Liver (tissue), 9 donors: ENCODE measurements around the gene RCAN2. TPM values are rescaled to one million over a fixed set of nuclear protein-coding genes. Genes with fewer than 3 reads are reported as not detected.
A peak's percentile ranks its signal among the peaks of the same experiment; 100 is the strongest.

ENCODE experiments used
- DNase-seq: peaks from one replicate; pipeline ENCODE4 v3.0.0-alpha.2; 2017; ENCODE audit warnings: low spot score
- H3K27ac ChIP-seq, 2 donors: one replicate each; pipeline ENCODE4 v1.7.0; 2013; ENCODE audit warnings: inconsistent platforms in 2 of 2, low read length in 2 of 2, control low read depth in 1 of 2, low read depth in 1 of 2, mild to moderate bottlenecking in 1 of 2
- H3K27me3 ChIP-seq, 4 donors: one replicate each; pipeline versions ENCODE4 v1.6.1 to v1.7.0; 2013; ENCODE audit warnings: low read length in 3 of 4, inconsistent platforms in 1 of 4, mild to moderate bottlenecking in 1 of 4, moderate library complexity in 1 of 4; ENCODE audit not compliant: control insufficient read depth in 4 of 4, insufficient read depth in 4 of 4
- H3K36me3 ChIP-seq, 4 donors: one replicate each; pipeline versions ENCODE4 v1.6.1 to v1.7.0; 2013; ENCODE audit warnings: low read length in 3 of 4, mild to moderate bottlenecking in 3 of 4, low read depth in 1 of 4, moderate library complexity in 1 of 4; ENCODE audit not compliant: control insufficient read depth in 4 of 4, insufficient read depth in 3 of 4
- H3K4me1 ChIP-seq, 4 donors: one replicate each; pipeline versions ENCODE4 v1.6.1 to v1.7.0; 2013; ENCODE audit warnings: low read length in 3 of 4, mild to moderate bottlenecking in 3 of 4, moderate library complexity in 1 of 4; ENCODE audit not compliant: control insufficient read depth in 4 of 4, insufficient read depth in 4 of 4
- H3K4me3 ChIP-seq, 3 donors: one replicate each; pipeline versions ENCODE4 v1.6.1 to v1.7.0; 2013; ENCODE audit warnings: low read length in 3 of 3, control low read depth in 1 of 3, low read depth in 1 of 3, mild to moderate bottlenecking in 1 of 3
- H3K9ac ChIP-seq, 2 donors: one replicate each; pipeline ENCODE4 v1.7.0; 2013; ENCODE audit warnings: low read length in 2 of 2, mild to moderate bottlenecking in 2 of 2, moderate library complexity in 2 of 2, control low read depth in 1 of 2, low read depth in 1 of 2
- H3K9me3 ChIP-seq, 4 donors: one replicate each; pipeline versions ENCODE4 v1.6.1 to v1.7.0; 2013; ENCODE audit warnings: low read length in 3 of 4; ENCODE audit not compliant: control insufficient read depth in 4 of 4
- EGR1 ChIP-seq, 2 donors: IDR thresholded peaks; 2 replicates each; pipeline ENCODE4 v1.6.1; 2016 to 2018; ENCODE audit warnings: antibody characterized with exemption in 2 of 2, low read depth in 2 of 2
- FOXA1 ChIP-seq: IDR thresholded peaks from 2 replicates; pipeline ENCODE4 v1.6.1; 2016; ENCODE audit warnings: antibody characterized with exemption
- FOXA2 ChIP-seq: IDR thresholded peaks from 2 replicates; pipeline ENCODE4 v1.6.1; 2016; ENCODE audit warnings: antibody characterized with exemption
- GABPA ChIP-seq, 2 donors: IDR thresholded peaks in 1 of 2; conservative IDR thresholded peaks in 1 of 2; 2 replicates each; pipeline ENCODE4 v1.6.1; 2016; ENCODE audit warnings: antibody characterized with exemption in 2 of 2, mild to moderate bottlenecking in 1 of 2, moderate library complexity in 1 of 2
- HNF4A ChIP-seq, 2 donors: conservative IDR thresholded peaks; 2 replicates each; pipeline ENCODE4 v1.6.1; 2016; ENCODE audit warnings: antibody characterized with exemption in 2 of 2, mild to moderate bottlenecking in 2 of 2
- HNF4G ChIP-seq: IDR thresholded peaks from 2 replicates; pipeline ENCODE4 v1.6.1; 2016; ENCODE audit warnings: antibody characterized with exemption
- JUND ChIP-seq, 2 donors: IDR thresholded peaks; 2 replicates each; pipeline ENCODE4 v1.6.1; 2016; ENCODE audit warnings: antibody characterized with exemption in 2 of 2
- NR2F2 ChIP-seq: IDR thresholded peaks from 2 replicates; pipeline ENCODE4 v1.6.1; 2016; ENCODE audit warnings: antibody characterized with exemption
- RAD21 ChIP-seq, 2 donors: IDR thresholded peaks; 2 replicates each; pipeline ENCODE4 v1.6.1; 2016; ENCODE audit warnings: antibody characterized with exemption in 2 of 2, mild to moderate bottlenecking in 2 of 2
- RXRA ChIP-seq, 2 donors: IDR thresholded peaks; 2 replicates each; pipeline ENCODE4 v1.6.1; 2017 to 2018; ENCODE audit warnings: antibody characterized with exemption in 2 of 2, mild to moderate bottlenecking in 1 of 2
- SP1 ChIP-seq: IDR thresholded peaks from 2 replicates; pipeline ENCODE4 v1.6.1; 2018; ENCODE audit warnings: antibody characterized with exemption, mild to moderate bottlenecking
- TAF1 ChIP-seq: conservative IDR thresholded peaks from 2 replicates; pipeline ENCODE4 v1.6.1; 2016; ENCODE audit warnings: antibody characterized with exemption, mild to moderate bottlenecking
- YY1 ChIP-seq: IDR thresholded peaks from 2 replicates; pipeline ENCODE4 v1.6.1; 2016; ENCODE audit warnings: antibody characterized with exemption, mild to moderate bottlenecking
- WGBS: extraction: QIAGEN DNeasy Blood & Tissue Kit; methylation state at CpG from one replicate; pipeline ENCODE4 v1.1.7; 2013; 5-methylcytosine and 5-hydroxymethylcytosine counted together
- polyA plus RNA-seq, 2 donors: library from polyadenylated mRNA; stranded (reverse) in 1 of 2; unstranded in 1 of 2; fragments of 200-250 nt in 1 of 2; fragments of >200 nt in 1 of 2; fragmentation: Nextera tagmentation in 1 of 2; extraction: Ambion mirVana in 1 of 2; gene quantifications; one replicate each; pipeline versions ENCODE4 v1.2.1 to v1.2.3, GENCODE V29; 2013 to 2015
- total RNA-seq, 2 donors: library from RNA; depleted of rRNA; stranded (reverse); fragments of >200 nt; gene quantifications; one replicate each; pipeline ENCODE4 v1.2.3, GENCODE V29; 2014
- TF ChIP-seq, protein P1 (sequence below): IDR thresholded peaks from 2 replicates; pipeline ENCODE4 v1.6.1; 2016; ENCODE audit warnings: antibody characterized with exemption
- TF ChIP-seq, protein P2 (sequence below): IDR thresholded peaks from 2 replicates; pipeline ENCODE4 v1.6.1; 2016; ENCODE audit warnings: antibody characterized with exemption
- TF ChIP-seq, protein P3 (sequence below): fragments of 150-350 bp; IDR thresholded peaks from 2 replicates; pipeline ENCODE4 v1.5.1; 2017; ENCODE audit warnings: improper control_type of control experiment, low read depth, low read length; ENCODE audit not compliant: missing input control
- TF ChIP-seq, protein P4 (sequence below): IDR thresholded peaks from 2 replicates; pipeline ENCODE4 v1.6.1; 2016; ENCODE audit warnings: antibody characterized with exemption, mild to moderate bottlenecking
- TF ChIP-seq, protein P5 (sequence below): IDR thresholded peaks from 2 replicates; pipeline ENCODE4 v1.6.1; 2016; ENCODE audit warnings: antibody characterized with exemption
- donor health status: healthy.
- donor health status: healthy.
- donor health status: healthy.
- donor health status: healthy.
- donor health status: healthy.

The RCAN2 gene
- total and polyA plus RNA-seq, 4 donors: 0.19 to 8.2 (median 2.4) TPM

DNA sequence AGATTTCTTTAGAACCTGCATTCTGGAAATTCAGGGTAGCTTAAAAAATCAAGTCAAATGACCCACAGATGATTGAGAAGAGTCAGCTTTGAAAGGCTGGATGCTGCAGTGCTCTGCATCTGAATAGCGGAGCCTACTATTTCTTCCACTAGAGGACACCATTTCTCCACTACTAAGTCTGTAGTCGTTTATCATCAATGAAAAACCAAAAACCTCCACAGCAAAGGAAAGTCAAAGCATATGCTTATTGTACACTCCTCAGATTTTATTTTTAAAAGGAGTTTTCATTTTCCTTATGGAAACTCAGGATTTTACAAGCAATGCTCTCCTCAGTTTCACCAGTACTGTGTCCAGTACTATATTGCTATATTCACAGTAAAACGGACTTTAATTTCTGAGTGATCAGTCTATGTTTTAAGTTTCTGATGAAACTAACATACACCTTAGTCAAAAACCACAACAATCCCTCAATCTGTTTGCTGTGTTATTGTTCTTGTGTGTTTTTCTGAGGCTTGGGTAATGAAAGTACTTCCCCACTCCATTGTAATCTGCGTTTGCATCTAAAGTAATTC, 269.9 kb downstream of the RCAN2 start:
- Histone ChIP-seq H3K9ac (no peak overlapping the region), H3K27me3 (no peaks in the 10 kb centered on the region), H3K4me3 (no peak overlapping the region), H3K36me3 (no peaks in the 10 kb centered on the region), H3K27ac (no peak overlapping the region), H3K9me3 (no peaks in the 10 kb centered on the region), H3K4me1 (peaks cover 0 to 9% (median 0%) of the 10 kb centered on the region in 4 donors)
- TF ChIP-seq SP1 (no peak), YY1 (no peak), RXRA (IDR thresholded peaks at IDR 0.05) (no peak), HNF4A (conservative IDR thresholded peaks at IDR 0.05) (no peak), RAD21 (IDR thresholded peaks at IDR 0.05) (peak; percentile 96 to 97), TAF1 (no peak)
- TF ChIP-seq, protein P1, sequence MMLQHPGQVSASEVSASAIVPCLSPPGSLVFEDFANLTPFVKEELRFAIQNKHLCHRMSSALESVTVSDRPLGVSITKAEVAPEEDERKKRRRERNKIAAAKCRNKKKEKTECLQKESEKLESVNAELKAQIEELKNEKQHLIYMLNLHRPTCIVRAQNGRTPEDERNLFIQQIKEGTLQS: no peak
- TF ChIP-seq, protein P2, sequence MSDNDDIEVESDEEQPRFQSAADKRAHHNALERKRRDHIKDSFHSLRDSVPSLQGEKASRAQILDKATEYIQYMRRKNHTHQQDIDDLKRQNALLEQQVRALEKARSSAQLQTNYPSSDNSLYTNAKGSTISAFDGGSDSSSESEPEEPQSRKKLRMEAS: no peak
- TF ChIP-seq, protein P3, sequence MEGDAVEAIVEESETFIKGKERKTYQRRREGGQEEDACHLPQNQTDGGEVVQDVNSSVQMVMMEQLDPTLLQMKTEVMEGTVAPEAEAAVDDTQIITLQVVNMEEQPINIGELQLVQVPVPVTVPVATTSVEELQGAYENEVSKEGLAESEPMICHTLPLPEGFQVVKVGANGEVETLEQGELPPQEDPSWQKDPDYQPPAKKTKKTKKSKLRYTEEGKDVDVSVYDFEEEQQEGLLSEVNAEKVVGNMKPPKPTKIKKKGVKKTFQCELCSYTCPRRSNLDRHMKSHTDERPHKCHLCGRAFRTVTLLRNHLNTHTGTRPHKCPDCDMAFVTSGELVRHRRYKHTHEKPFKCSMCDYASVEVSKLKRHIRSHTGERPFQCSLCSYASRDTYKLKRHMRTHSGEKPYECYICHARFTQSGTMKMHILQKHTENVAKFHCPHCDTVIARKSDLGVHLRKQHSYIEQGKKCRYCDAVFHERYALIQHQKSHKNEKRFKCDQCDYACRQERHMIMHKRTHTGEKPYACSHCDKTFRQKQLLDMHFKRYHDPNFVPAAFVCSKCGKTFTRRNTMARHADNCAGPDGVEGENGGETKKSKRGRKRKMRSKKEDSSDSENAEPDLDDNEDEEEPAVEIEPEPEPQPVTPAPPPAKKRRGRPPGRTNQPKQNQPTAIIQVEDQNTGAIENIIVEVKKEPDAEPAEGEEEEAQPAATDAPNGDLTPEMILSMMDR: peak; percentile 92
- WGBS: 47% methylated on average over 4 of the region's 4 CpGs
- DNase-seq: no peak

DNA sequence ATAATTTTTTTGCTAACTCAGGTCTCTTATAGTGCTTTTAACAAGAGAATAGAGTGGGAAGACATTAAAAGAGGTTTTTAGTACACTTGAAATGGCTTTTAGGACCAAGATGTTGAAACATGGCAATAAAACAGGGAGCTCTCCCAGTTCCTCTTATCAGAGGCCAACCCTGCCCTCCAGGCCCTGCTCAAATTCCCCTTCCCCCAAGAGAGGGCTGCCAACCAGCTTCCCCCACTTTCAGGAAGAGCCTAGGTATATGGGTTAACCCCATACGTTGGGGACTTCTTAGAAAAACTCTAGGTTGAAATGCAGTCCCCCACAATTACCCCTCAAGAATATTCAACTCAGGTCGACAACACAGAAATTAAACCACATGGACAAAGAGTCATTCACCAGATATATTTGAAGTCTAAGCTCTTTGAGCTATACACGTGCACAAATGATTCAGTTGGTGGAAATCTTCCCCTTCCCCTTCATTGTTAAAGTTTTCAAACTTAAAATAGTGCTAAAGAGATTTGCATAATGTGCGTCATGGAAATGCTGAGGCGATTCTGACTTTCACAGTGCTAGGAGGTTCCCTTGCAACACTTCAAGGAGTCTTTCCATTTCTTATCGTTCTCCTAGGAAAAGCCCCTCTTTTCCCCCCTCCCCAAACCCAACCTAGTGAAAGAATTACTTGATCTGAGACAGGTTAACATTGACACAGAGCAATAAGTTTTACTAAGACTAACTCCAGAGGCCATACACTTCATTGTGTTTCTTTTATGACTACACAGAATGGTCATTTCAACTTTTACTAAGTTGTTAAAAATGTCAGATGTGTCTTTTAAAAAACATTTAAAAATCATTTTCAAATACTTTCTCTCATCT, 270.7 kb downstream of the RCAN2 start:
- WGBS: 67% methylated on average over 6 of the region's 6 CpGs
- Histone ChIP-seq H3K9me3 (no peaks in the 10 kb centered on the region), H3K36me3 (no peaks in the 10 kb centered on the region), H3K4me1 (peaks cover 0 to 9% (median 0%) of the 10 kb centered on the region in 4 donors), H3K27me3 (no peaks in the 10 kb centered on the region), H3K9ac (no peak overlapping the region), H3K4me3 (no peak overlapping the region), H3K27ac (no peak overlapping the region)
- no peak for DNase-seq
- TF ChIP-seq FOXA1 (no peak), FOXA2 (no peak), RXRA (IDR thresholded peaks at IDR 0.05) (no peak), NR2F2 (no peak), HNF4A (conservative IDR thresholded peaks at IDR 0.05) (no peak), HNF4G (no peak), TAF1 (no peak), SP1 (no peak), EGR1 (IDR thresholded peaks at IDR 0.05; ENCODE audit: low read depth in 2 of 2) (no peak), RAD21 (IDR thresholded peaks at IDR 0.05) (no peak), GABPA (IDR thresholded peaks at IDR 0.05 in 1 of 2, conservative IDR thresholded peaks at IDR 0.05 in 1 of 2) (no peak), YY1 (no peak), JUND (IDR thresholded peaks at IDR 0.05) (no peak)
- TF ChIP-seq, protein P4, sequence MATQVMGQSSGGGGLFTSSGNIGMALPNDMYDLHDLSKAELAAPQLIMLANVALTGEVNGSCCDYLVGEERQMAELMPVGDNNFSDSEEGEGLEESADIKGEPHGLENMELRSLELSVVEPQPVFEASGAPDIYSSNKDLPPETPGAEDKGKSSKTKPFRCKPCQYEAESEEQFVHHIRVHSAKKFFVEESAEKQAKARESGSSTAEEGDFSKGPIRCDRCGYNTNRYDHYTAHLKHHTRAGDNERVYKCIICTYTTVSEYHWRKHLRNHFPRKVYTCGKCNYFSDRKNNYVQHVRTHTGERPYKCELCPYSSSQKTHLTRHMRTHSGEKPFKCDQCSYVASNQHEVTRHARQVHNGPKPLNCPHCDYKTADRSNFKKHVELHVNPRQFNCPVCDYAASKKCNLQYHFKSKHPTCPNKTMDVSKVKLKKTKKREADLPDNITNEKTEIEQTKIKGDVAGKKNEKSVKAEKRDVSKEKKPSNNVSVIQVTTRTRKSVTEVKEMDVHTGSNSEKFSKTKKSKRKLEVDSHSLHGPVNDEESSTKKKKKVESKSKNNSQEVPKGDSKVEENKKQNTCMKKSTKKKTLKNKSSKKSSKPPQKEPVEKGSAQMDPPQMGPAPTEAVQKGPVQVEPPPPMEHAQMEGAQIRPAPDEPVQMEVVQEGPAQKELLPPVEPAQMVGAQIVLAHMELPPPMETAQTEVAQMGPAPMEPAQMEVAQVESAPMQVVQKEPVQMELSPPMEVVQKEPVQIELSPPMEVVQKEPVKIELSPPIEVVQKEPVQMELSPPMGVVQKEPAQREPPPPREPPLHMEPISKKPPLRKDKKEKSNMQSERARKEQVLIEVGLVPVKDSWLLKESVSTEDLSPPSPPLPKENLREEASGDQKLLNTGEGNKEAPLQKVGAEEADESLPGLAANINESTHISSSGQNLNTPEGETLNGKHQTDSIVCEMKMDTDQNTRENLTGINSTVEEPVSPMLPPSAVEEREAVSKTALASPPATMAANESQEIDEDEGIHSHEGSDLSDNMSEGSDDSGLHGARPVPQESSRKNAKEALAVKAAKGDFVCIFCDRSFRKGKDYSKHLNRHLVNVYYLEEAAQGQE: no peak
- TF ChIP-seq, protein P1: no peak
- TF ChIP-seq, protein P3: no peak
- TF ChIP-seq, protein P2: no peak
- TF ChIP-seq, protein P5, sequence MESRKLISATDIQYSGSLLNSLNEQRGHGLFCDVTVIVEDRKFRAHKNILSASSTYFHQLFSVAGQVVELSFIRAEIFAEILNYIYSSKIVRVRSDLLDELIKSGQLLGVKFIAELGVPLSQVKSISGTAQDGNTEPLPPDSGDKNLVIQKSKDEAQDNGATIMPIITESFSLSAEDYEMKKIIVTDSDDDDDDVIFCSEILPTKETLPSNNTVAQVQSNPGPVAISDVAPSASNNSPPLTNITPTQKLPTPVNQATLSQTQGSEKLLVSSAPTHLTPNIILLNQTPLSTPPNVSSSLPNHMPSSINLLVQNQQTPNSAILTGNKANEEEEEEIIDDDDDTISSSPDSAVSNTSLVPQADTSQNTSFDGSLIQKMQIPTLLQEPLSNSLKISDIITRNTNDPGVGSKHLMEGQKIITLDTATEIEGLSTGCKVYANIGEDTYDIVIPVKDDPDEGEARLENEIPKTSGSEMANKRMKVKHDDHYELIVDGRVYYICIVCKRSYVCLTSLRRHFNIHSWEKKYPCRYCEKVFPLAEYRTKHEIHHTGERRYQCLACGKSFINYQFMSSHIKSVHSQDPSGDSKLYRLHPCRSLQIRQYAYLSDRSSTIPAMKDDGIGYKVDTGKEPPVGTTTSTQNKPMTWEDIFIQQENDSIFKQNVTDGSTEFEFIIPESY: no peak
